GM12878 (cell line): ENCODE data around the gene TMEM175. TPM values are rescaled to one million over a fixed set of nuclear protein-coding genes. Genes with fewer than 3 reads are reported as not detected.

Experiments
- ATAC-seq: fragments of 200-7000 bp; cut with Tn5 transposase; 3 replicates; pipeline ENCODE4 v1.9.1; 2020; ENCODE audit warnings: mild to moderate bottlenecking, moderate library complexity
- BruUV-seq: library from RNA; stranded (reverse); fragments of 400-500 nt; replicated peaks from 2 replicates; lab custom pipeline; 2021; lab: Mats Ljungman, UMichigan
- CTCF ChIA-PET: fragments of 300-600 bp; sonication (Branson Sonifier 250); formaldehyde crosslinking; extraction: SDS; loops from one replicate; lab custom pipeline; 2021; ENCODE audit warnings: inconsistent platforms; lab: Yijun Ruan, JAX
- POLR2A ChIA-PET: fragments of 350-600 bp; formaldehyde crosslinking; extraction: SDS; loops from one replicate; lab custom pipeline; 2021; ENCODE audit warnings: inconsistent platforms; lab: Charles Lee
- RAD21 ChIA-PET: fragments of 300-600 bp; sonication (Branson Sonifier 250); formaldehyde crosslinking; loops from one replicate; lab custom pipeline; 2023; ENCODE audit warnings: antibody characterized with exemption; ENCODE audit not compliant: unreplicated experiment; lab: Charles Lee
- SMC1A ChIA-PET: fragments of 300-600 bp; sonication (Branson Sonifier 250); formaldehyde crosslinking; loops from one replicate; lab custom pipeline; 2023; ENCODE audit not compliant: unreplicated experiment, uncharacterized antibody; lab: Charles Lee
- DNase-seq: peaks from one replicate; pipeline ENCODE4 v3.0.0-alpha.2; 2011; ENCODE audit warnings: low read depth, low spot score
- FAIRE-seq: peaks from 3 replicates; lab custom pipeline; 2011; peaks lifted over from hg19 to GRCh38; lab: Jason Lieb, UNC
- H2AFZ ChIP-seq: 2 replicates; pipeline ENCODE4 v1.6.0; 2011; ENCODE audit warnings: low read depth, low read length, control low read depth; ENCODE audit not compliant: control insufficient read depth
- H3K27ac ChIP-seq: 2 replicates; pipeline ENCODE4 v1.5.1; 2011; ENCODE audit warnings: control low read depth; ENCODE audit not compliant: control insufficient read depth, insufficient read depth
- H3K27me3 ChIP-seq, 2 experiments: replicated peaks in 1 of 2; 2 replicates each; pipeline versions ENCODE4 v1.6.0 to v1.6.1; 2011; ENCODE audit warnings: low read length in 1 of 2; ENCODE audit not compliant: control insufficient read depth in 2 of 2, insufficient read depth in 2 of 2
- H3K36me3 ChIP-seq, 2 experiments: 2 replicates each; pipeline ENCODE4 v1.5.1; 2011; ENCODE audit warnings: low read length in 1 of 2; ENCODE audit not compliant: control insufficient read depth in 2 of 2, insufficient read depth in 2 of 2
- H3K4me1 ChIP-seq: 2 replicates; pipeline ENCODE4 v1.6.1; 2011; ENCODE audit warnings: mild to moderate bottlenecking, low read length, moderate library complexity, mixed read lengths; ENCODE audit not compliant: control insufficient read depth, insufficient read depth
- H3K4me2 ChIP-seq: 2 replicates; pipeline ENCODE4 v1.6.0; 2011; ENCODE audit warnings: control low read depth; ENCODE audit not compliant: control insufficient read depth, insufficient read depth
- H3K4me3 ChIP-seq: fragments of 200-600 bp; sonication (generic); 2 replicates; pipeline ENCODE4 v1.5.1; 2016
- H3K79me2 ChIP-seq: 2 replicates; pipeline ENCODE4 v1.6.0; 2011; ENCODE audit warnings: low read length; ENCODE audit not compliant: control insufficient read depth, insufficient read depth
- H3K9ac ChIP-seq: 2 replicates; pipeline ENCODE4 v1.8.0; 2011; ENCODE audit warnings: low read length, control low read depth, mixed read lengths; ENCODE audit not compliant: control insufficient read depth, insufficient read depth
- H3K9me3 ChIP-seq: replicated peaks from 3 replicates; pipeline ENCODE4 v1.5.1; 2011; ENCODE audit warnings: mild to moderate bottlenecking, low read length; ENCODE audit not compliant: control insufficient read depth, insufficient read depth
- H4K20me1 ChIP-seq: 2 replicates; pipeline ENCODE4 v1.6.0; 2011; ENCODE audit not compliant: control insufficient read depth, insufficient read depth
- BHLHE40 ChIP-seq, 2 experiments: fragments of 450-650 bp in 1 of 2; IDR thresholded peaks; 2 replicates each; pipeline ENCODE4 v1.6.1; 2011 to 2017; ENCODE audit warnings: low read depth in 2 of 2, borderline replicate concordance in 1 of 2, improper control_type of control experiment in 1 of 2, low read length in 1 of 2, mild to moderate bottlenecking in 1 of 2
- POLR2A ChIP-seq: IDR thresholded peaks from 2 replicates; pipeline ENCODE4 v1.6.1; 2011; ENCODE audit warnings: low read depth, mild to moderate bottlenecking, low read length
- RB1 ChIP-seq: fragments of 450-650 bp; formaldehyde crosslinking; IDR thresholded peaks from 2 replicates; pipeline ENCODE4 v1.6.1; 2017; ENCODE audit warnings: mild to moderate bottlenecking, borderline replicate concordance
- WGBS: methylation state at CpG from one replicate; pipeline ENCODE4 v1.1.6; 2016; ENCODE audit warnings: low lambda C conversion rate; ENCODE audit not compliant: insufficient replicate concordance, insufficient coverage; ENCODE audit errors: missing lambda C conversion rate; 5-methylcytosine and 5-hydroxymethylcytosine counted together
- in situ Hi-C: fragments of 300-500 bp; cut with MboI; formaldehyde crosslinking; loops from 9 replicates; pipeline ENCODE4 v1.14.3; 2018; ENCODE audit warnings: mixed read lengths
- intact Hi-C: fragments of 100-400 bp; cut with micrococcal nuclease; formaldehyde crosslinking; loops from one replicate; pipeline ENCODE4 v1.14.2; 2022; ENCODE audit not compliant: unreplicated experiment
- polyA plus RNA-seq, 11 experiments: library from polyadenylated mRNA; depleted of rRNA in 4 of 11; unstranded in 6 of 11; stranded (reverse) in 5 of 11; fragments of >200 nt; fragmentation: Nextera tagmentation in 4 of 11; fragmentation: Illumina TruSeq in 1 of 11; extraction: Ambion mirVana in 4 of 11; extraction: Trizol in 1 of 11; gene quantifications; 1 replicate in 1 of 11; 2 replicates in 10 of 11; pipeline versions ENCODE4 v1.2.1 to v1.2.3, GENCODE V29; 2011 to 2016; ENCODE audit warnings: inconsistent platforms in 2 of 11, missing spikeins in 2 of 11, low read depth in 1 of 11
- total RNA-seq, 4 experiments: library from RNA; depleted of rRNA in 3 of 4; stranded (reverse); fragments of >200 nt in 3 of 4; fragmentation: Illumina TruSeq in 1 of 4; extraction: Trizol in 1 of 4; gene quantifications; 2 replicates each; pipeline versions ENCODE4 v1.2.1 to v1.2.3, GENCODE V29; 2013 to 2021

Gene TMEM175
- total and polyA plus RNA-seq, 10 of the 15 experiments (the other 5 are each of a cell fraction or from before 2014, with no cell fraction given): 0.11 to 39.5 (median 22.3) TPM

DNA sequence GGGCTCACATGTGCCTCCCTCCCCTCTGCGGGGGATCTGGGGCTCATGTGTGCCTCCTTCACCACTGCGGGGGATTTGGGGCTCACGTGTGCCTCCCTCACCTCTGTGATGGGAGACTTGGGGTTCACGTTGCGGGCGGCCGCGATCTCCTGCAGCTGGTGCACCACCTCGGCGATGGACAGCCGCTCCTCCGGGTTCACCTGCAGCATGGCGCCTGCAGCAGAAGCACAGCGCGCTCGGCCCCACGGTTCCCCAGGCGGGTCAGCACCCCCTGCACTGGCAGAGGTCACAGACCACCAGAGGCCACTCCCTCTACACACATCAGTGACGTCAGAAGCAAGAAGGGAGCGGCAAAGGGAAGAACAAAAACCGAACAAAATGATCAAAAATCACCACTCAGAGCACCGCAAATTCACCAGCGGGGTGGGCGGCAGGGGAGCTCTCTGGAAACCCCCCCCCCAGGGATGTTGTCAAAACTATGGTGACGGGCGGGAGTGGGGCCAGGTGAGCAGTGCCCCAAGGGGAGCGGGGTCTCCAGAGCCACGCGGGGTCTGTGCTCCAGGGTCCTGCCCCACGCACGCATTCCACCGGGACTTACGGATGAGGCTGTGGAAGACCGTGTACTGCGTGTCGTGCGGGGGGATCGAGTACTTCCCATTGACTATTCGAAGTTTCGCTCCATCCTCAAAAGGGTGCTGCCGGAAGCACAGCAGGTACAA lies 38.8 kb upstream of the TMEM175 start:
- TF ChIP-seq BHLHE40 (IDR thresholded peaks at IDR 0.05; ENCODE audit: borderline replicate concordance in 1 of 2, low read depth in 2 of 2, low read length in 1 of 2): no peak
- TF ChIP-seq POLR2A: peak; percentile 28; the same call in 1 of the 2 replicates
- Histone ChIP-seq H3K4me2 (no peak overlapping the region), H3K4me3 (no peak overlapping the region), H3K9ac (no peak overlapping the region), H3K36me3 (peaks cover 5 to 38% of the 10 kb centered on the region in 2 experiments; a peak in 3 of 4 replicates), H4K20me1 (no peaks in the 10 kb centered on the region), H3K27ac (no peak overlapping the region), H3K79me2 (no peaks in the 10 kb centered on the region), H2AFZ (no peak overlapping the region), H3K4me1 (no peaks in the 10 kb centered on the region), H3K9me3 (no peaks in the 10 kb centered on the region), H3K27me3 (no peaks in the 10 kb centered on the region)
- ChIA-PET POLR2A (no interaction called here), SMC1A (interaction anchor here (0.5 kb wide), 1 partner anchor 95 kb away, joined by 4 read pairs; no protein-coding TSS in a partner anchor), CTCF (no interaction called here), RAD21 (no interaction called here)
- no peak for ATAC-seq
- in situ Hi-C loops: no loop called here
- 96% methylated on average over 37 of the region's 41 CpGs for WGBS
- no TSS peak for BruUV-seq
- no peak for DNase-seq
- intact Hi-C loops: loop anchor here (10.0 kb wide), 1 partner anchor 91 kb away; the partner anchor contains the start of gene IDUA
- FAIRE-seq: no peak

DNA sequence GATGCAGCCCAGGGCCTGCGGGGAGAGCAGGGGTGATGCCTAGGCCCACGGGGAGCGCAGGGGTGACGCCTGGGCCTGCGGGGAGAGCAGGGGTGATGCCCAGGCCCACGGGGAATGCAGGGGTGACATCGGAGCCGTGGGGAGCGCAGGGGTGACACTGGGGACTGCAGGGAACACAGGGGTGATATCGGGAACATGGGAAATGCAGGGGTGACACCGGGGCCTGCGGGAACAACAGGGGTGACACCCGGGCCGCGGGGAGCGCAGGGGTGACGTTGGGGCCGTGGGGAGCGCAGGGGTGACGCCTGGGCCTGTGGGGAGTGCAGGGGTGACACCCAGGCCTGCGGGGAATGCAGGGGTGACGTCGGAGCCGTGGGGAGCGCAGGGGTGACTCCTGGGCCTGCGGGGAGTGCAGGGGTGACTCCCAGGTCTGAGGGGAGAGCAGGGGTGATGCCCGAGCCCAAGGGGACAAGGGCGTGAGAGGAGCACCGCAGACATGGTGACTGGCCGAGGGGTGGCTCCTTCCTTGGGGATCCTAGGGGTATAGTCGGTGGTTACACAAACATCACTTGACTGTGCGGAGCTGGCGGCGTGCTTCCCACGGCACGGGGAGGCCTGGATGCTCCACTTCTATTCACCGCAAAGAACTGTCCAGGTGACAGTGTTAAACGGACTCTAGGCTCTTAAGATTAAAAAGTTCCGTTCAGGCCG lies 38.1 kb upstream of the TMEM175 start:
- in situ Hi-C loops: no loop called here
- RAD21 ChIA-PET: no interaction called here
- no peak overlapping the region for H3K4me3 ChIP-seq
- no peaks in the 10 kb centered on the region for H3K9me3 ChIP-seq
- CTCF ChIA-PET: no interaction called here
- no peaks in the 10 kb centered on the region for H3K27me3 ChIP-seq
- BruUV-seq: no TSS peak
- DNase-seq (no peak), ATAC-seq (no peak), FAIRE-seq (no peak)
- no peaks in the 10 kb centered on the region for H4K20me1 ChIP-seq
- TF ChIP-seq RB1: no peak
- no peak overlapping the region for H3K9ac ChIP-seq
- WGBS: 92% methylated on average over 32 of the region's 40 CpGs
- SMC1A ChIA-PET: no interaction called here
- H3K4me2 ChIP-seq: no peak overlapping the region
- POLR2A ChIA-PET: no interaction called here
- H3K36me3 ChIP-seq: peaks cover 5 to 33% of the 10 kb centered on the region in 2 experiments; a peak in 3 of 4 replicates
- no peaks in the 10 kb centered on the region for H3K79me2 ChIP-seq
- intact Hi-C loops: loop anchor here (10.0 kb wide), 1 partner anchor 91 kb away; the partner anchor contains the start of gene IDUA
- H3K27ac ChIP-seq: no peak overlapping the region
- H2AFZ ChIP-seq: no peak overlapping the region
- H3K4me1 ChIP-seq: no peaks in the 10 kb centered on the region
